OCI-M2 (cell line): ENCODE results near the gene R3HDM4.
"Not testable (repeated sequence)": the region's sequence is repeated elsewhere in the genome, so short reads cannot be mapped to it uniquely, and the experiment has no call there.

Experiments
- DNase-seq: peaks from one replicate; lab custom pipeline; 2025; ENCODE audit not compliant: unreplicated experiment; lab: John Stamatoyannopoulos, UW

R3HDM4 gene

GRCh38 chr19:896434-896833 is 16.6 kb downstream of the R3HDM4 start:
- DNase-seq, result no peak

GRCh38 chr19:892894-893689 is 19.9 kb downstream of the R3HDM4 start, which contains the start of the genes MED16 and RNU6-9:
Gene MED16, minus strand, starts transcription at chr19:893187. Its CDS starts 2,056 bp downstream, at chr19:891131.
Gene RNU6-9, plus strand, starts transcription at chr19:893484.
- peak; percentile 66 for DNase-seq

GRCh38 chr19:892243-892893 is 20.7 kb downstream of the R3HDM4 start:
- DNase-seq, result no peak

GRCh38 chr19:891421-892200 is 21.4 kb downstream of the R3HDM4 start:
- DNase-seq, result not testable (repeated sequence)

GRCh38 chr19:890831-891230 is 22.2 kb downstream of the R3HDM4 start:
- DNase-seq, result no peak

- DNase-seq, result no peak
Observed at GRCh38 chr19:889662-890295, 23.2 kb downstream of the R3HDM4 start.

- DNase-seq, result no peak
Observed at GRCh38 chr19:888581-889385, 24.2 kb downstream of the R3HDM4 start.

- DNase-seq, result no peak
Observed at GRCh38 chr19:887599-887998, 25.4 kb downstream of the R3HDM4 start.

- DNase-seq, result no peak
Observed at GRCh38 chr19:887072-887471, 25.9 kb downstream of the R3HDM4 start.

GRCh38 chr19:885536-886224 is 27.3 kb downstream of the R3HDM4 start:
- no peak for DNase-seq

GRCh38 chr19:884420-885211 is 28.4 kb downstream of the R3HDM4 start:
- DNase-seq, result no peak

GRCh38 chr19:883661-884211 is 29.3 kb downstream of the R3HDM4 start:
- DNase-seq, result no peak

- no peak for DNase-seq
Observed at GRCh38 chr19:882871-883497, 30.0 kb downstream of the R3HDM4 start.

- no peak for DNase-seq
Observed at GRCh38 chr19:881385-882071, 31.5 kb downstream of the R3HDM4 start.

GRCh38 chr19:879711-880438 is 33.1 kb downstream of the R3HDM4 start:
- DNase-seq, result no peak

GRCh38 chr19:878751-879561 is 34.1 kb downstream of the R3HDM4 start:
- DNase-seq, result not testable (repeated sequence)
